ENCODE data around the gene GINS2.

GINS2 gene

GRCh38 chr16:85627089-85627488 is 61.7 kb downstream of the GINS2 start:
- ATAC-seq: no peak
- TF ChIP-seq TCF4 (CRISPR knock-in tag; IDR thresholded peaks at IDR 0.05; ENCODE audit: borderline replicate concordance): no peak
- no peak for TF ChIP-seq ZC3H10 (CRISPR knock-in tag; IDR thresholded peaks at IDR 0.05)
- TF ChIP-seq OSR1 (CRISPR knock-in tag; IDR thresholded peaks at IDR 0.05): no peak
- no peak for TF ChIP-seq RARB (CRISPR knock-in tag; IDR thresholded peaks at IDR 0.05)
- TF ChIP-seq PATZ1 (CRISPR knock-in tag; IDR thresholded peaks at IDR 0.05; ENCODE audit: borderline replicate concordance): no peak
- TF ChIP-seq, protein P1, sequence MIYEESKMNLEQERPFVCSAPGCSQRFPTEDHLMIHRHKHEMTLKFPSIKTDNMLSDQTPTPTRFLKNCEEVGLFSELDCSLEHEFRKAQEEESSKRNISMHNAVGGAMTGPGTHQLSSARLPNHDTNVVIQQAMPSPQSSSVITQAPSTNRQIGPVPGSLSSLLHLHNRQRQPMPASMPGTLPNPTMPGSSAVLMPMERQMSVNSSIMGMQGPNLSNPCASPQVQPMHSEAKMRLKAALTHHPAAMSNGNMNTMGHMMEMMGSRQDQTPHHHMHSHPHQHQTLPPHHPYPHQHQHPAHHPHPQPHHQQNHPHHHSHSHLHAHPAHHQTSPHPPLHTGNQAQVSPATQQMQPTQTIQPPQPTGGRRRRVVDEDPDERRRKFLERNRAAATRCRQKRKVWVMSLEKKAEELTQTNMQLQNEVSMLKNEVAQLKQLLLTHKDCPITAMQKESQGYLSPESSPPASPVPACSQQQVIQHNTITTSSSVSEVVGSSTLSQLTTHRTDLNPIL (CRISPR knock-in tag; IDR thresholded peaks at IDR 0.05; ENCODE audit: low read depth): no peak
